ENCODE data around the gene ARMC8.
A peak's percentile ranks its signal among the peaks of the same experiment; 100 is the strongest.

Gene ARMC8

DNA sequence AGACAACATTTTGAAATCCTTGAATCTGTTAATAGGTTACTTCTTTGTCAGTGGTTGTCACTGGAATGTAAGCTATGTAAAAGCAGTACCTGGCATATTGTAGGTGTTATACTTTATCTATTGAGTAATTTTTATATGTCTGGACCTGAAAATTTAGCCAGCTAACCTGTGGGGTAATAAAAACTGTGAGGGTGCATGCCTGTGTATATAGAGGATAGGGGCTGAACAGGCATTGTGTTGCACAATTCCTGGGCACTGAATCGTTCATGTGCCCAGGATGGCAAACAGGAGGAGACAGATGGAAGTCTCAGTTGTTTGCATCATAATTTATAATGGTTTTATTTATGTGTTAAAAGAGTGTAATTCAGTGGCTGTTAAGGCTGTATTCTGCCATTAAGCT lies 67.1 kb downstream of the ARMC8 start:
- no peak overlapping the region for H3K27ac Mint-ChIP-seq
- H3K4me3 Mint-ChIP-seq, result no peak overlapping the region
- no peaks in the 10 kb centered on the region for H3K9me3 Mint-ChIP-seq
- no peaks in the 10 kb centered on the region for H3K4me1 Mint-ChIP-seq
- H3K36me3 Mint-ChIP-seq, result peaks cover 39% of the 10 kb centered on the region
- no peak for ATAC-seq
- no peaks in the 10 kb centered on the region for H3K27me3 Mint-ChIP-seq

DNA sequence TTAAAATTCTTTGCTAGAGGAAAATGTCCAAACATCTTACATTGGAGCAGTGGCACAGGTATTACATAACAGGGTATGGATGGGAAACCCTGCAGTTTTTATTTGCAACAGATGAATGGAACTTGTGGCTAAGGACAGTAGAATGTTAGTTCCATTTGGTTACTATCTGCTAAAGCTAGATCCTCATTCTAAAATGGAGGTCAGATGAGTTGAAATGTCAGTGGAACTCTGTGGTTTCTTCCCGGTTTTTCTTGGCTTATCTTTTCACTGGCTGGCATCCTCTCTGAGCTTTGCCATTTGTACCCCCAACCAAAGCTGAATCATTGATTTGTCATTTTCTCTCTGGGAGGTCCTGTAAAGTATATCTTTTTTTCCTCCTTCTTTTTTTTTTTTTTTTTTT lies 68.9 kb downstream of the ARMC8 start:
- H3K4me3 Mint-ChIP-seq, result no peak overlapping the region

DNA sequence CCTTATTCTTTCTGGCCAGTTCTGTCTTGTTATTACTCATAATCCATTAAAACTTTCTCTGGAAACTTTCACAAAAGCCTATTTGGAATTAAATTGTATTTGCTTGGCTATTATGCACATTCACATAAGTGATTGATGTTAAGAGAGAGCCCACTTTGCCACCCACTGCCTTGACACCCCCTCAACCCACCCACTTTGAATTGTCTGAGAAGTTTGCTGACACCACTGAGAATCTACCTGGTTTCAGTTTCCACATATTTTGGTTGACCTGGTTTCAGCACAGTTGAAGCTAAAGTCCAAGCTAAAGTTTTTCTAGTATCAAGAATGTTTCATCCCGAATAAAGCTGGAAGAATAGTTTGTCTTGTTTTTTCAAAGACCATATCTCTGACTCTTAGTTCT lies 70.9 kb downstream of the ARMC8 start:
- ATAC-seq, result no peak

More for the DNA sequence above, 68.9 kb downstream of the ARMC8 start:
- no peak overlapping the region for H3K27ac Mint-ChIP-seq
- ATAC-seq, result no peak
- peaks cover 44% of the 10 kb centered on the region for H3K36me3 Mint-ChIP-seq
- no peaks in the 10 kb centered on the region for H3K27me3 Mint-ChIP-seq
- no peaks in the 10 kb centered on the region for H3K9me3 Mint-ChIP-seq
- no peaks in the 10 kb centered on the region for H3K4me1 Mint-ChIP-seq

DNA sequence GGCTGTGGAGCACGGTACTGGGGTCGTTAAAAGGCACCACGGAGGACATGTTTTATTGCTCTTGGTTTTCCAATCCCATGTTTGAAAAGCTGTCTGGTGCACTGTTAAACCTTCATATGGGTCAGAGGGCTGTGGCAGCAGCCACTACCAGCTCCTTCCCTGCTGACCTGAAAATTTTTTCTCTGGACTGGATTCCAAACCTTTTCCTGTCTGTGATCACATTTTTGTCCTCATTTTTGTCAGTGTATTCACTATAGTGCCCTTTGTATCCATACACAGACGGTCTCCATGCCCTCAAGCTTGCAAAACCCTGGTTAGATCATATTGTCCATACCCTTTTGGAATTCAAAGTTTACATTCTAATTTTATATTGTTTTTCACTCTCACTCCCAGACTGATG lies 72.0 kb downstream of the ARMC8 start:
- H3K9me3 Mint-ChIP-seq, result no peaks in the 10 kb centered on the region
- H3K4me1 Mint-ChIP-seq, result no peaks in the 10 kb centered on the region
- H3K36me3 Mint-ChIP-seq, result peaks cover 57% of the 10 kb centered on the region
- no peaks in the 10 kb centered on the region for H3K27me3 Mint-ChIP-seq
- no peak overlapping the region for H3K27ac Mint-ChIP-seq
- H3K4me3 Mint-ChIP-seq, result no peak overlapping the region
- no peak for ATAC-seq

More for the DNA sequence above, 70.9 kb downstream of the ARMC8 start:
- H3K27ac Mint-ChIP-seq, result no peak overlapping the region
- H3K4me3 Mint-ChIP-seq, result no peak overlapping the region
- H3K4me1 Mint-ChIP-seq, result no peaks in the 10 kb centered on the region
- H3K36me3 Mint-ChIP-seq, result peaks cover 57% of the 10 kb centered on the region
- no peaks in the 10 kb centered on the region for H3K27me3 Mint-ChIP-seq
- H3K9me3 Mint-ChIP-seq, result no peaks in the 10 kb centered on the region

DNA sequence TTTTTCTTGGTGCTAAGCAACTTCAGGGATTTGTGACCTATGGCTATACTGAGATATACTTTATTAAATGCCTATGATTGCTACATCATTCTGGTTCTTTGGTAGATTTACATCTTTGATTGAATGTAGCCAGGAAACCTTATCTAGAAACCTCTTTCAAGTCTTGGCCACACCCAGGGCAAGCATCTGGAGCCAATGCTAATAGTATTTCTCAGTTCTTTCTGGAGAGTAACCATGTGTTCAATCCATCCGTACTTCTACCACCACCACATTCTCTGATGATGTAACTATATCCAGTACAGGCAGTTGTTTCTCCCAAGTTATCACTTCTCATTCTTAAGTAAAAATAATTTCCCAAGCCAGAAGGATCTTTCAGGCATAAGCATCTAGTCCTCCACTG lies 73.5 kb downstream of the ARMC8 start:
- Mint-ChIP-seq H3K27me3 (no peaks in the 10 kb centered on the region), H3K4me3 (no peak overlapping the region), H3K27ac (no peak overlapping the region), H3K9me3 (no peaks in the 10 kb centered on the region), H3K36me3 (peaks cover 59% of the 10 kb centered on the region), H3K4me1 (no peaks in the 10 kb centered on the region)
- ATAC-seq, result no peak

DNA sequence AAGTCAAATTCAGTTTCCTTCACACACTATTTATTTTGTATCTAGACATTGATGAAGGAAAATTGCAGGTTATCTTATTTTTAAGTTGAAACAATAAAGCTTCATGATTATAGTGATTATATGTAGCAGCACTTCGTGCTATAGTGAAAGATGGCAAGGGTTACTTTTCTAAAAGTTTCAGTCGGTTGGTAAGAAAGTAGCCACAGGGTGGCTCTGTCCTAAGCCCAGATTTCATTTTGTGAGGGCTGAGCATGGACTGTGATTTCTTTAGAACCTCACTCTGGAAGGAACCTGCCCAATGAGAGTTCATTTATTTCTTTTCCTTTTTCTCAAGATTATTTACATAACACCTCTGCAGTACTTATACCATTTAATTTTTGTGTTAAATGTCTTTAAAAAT lies 76.0 kb downstream of the ARMC8 start:
- Mint-ChIP-seq H3K4me1 (no peaks in the 10 kb centered on the region), H3K36me3 (peaks cover 48% of the 10 kb centered on the region), H3K4me3 (no peak overlapping the region), H3K27ac (no peak overlapping the region), H3K27me3 (no peaks in the 10 kb centered on the region), H3K9me3 (no peaks in the 10 kb centered on the region)
- no peak for ATAC-seq

DNA sequence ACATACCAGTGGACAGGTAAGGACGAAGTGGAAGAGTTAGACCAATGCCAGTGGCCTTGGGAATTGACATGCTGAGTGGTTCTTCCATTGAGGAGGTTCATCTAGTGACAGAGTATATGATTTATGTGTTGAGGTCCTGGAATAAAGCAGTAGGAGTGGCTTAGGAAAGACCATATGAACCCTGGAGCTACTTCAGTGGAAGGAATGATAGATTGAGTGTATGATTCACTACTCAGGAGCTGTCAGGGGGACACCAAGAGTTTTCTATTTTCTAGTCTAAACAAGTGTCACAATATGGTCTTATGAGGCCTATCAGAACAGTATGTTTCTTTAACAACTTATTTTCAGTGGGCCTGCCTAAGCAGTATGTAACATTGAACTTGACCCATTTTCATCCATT lies 78.6 kb downstream of the ARMC8 start:
- no peaks in the 10 kb centered on the region for H3K9me3 Mint-ChIP-seq
- no peak overlapping the region for H3K27ac Mint-ChIP-seq
- H3K4me3 Mint-ChIP-seq, result no peak overlapping the region
- no peaks in the 10 kb centered on the region for H3K27me3 Mint-ChIP-seq
- peaks cover 35% of the 10 kb centered on the region for H3K36me3 Mint-ChIP-seq
- no peaks in the 10 kb centered on the region for H3K4me1 Mint-ChIP-seq
- no peak for ATAC-seq

DNA sequence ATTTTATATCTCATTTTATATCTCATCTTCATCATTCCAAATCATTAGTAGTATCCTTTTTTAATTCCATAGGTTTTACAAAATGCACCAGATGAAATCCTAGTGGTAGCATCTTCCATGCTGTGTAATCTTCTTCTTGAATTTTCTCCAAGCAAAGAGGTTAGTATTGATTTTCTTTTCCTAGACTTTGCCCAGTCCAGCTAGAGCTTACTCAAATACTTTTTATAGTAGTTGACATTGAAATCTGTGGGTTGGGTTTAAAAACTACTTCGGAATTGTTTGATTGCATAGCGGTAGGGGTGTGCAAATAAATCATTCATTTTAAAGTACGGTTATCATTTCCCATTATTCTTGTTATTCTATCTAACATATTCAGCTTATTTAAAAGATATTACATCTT lies 80.0 kb downstream of the ARMC8 start:
- Mint-ChIP-seq H3K27ac (no peak overlapping the region), H3K4me1 (peaks cover 7% of the 10 kb centered on the region), H3K4me3 (no peak overlapping the region), H3K27me3 (no peaks in the 10 kb centered on the region), H3K9me3 (no peaks in the 10 kb centered on the region), H3K36me3 (peaks cover 35% of the 10 kb centered on the region)
- ATAC-seq, result no peak

DNA sequence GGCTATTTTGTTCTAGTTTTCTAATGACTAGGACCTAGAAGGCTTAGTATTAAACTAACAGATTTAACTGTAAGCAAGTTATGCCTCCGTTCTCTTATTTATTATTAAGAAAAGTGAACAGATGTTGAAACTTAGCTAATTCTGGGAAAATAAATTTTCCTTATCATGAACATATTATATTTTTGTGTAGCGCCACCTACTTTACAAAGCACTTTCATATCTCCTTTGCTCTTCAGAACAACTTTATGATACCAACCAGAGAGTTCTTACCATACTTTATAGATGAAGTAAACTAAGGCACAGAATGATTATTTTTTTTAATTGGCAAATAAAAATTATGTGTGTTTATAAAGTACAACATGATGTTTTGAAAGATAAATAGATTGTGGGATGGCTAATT lies 83.1 kb downstream of the ARMC8 start:
- peaks cover 7% of the 10 kb centered on the region for H3K4me1 Mint-ChIP-seq
- ATAC-seq, result no peak
- H3K36me3 Mint-ChIP-seq, result peaks cover 58% of the 10 kb centered on the region
- no peak overlapping the region for H3K4me3 Mint-ChIP-seq
- no peak overlapping the region for H3K27ac Mint-ChIP-seq
- no peaks in the 10 kb centered on the region for H3K27me3 Mint-ChIP-seq
- no peaks in the 10 kb centered on the region for H3K9me3 Mint-ChIP-seq

DNA sequence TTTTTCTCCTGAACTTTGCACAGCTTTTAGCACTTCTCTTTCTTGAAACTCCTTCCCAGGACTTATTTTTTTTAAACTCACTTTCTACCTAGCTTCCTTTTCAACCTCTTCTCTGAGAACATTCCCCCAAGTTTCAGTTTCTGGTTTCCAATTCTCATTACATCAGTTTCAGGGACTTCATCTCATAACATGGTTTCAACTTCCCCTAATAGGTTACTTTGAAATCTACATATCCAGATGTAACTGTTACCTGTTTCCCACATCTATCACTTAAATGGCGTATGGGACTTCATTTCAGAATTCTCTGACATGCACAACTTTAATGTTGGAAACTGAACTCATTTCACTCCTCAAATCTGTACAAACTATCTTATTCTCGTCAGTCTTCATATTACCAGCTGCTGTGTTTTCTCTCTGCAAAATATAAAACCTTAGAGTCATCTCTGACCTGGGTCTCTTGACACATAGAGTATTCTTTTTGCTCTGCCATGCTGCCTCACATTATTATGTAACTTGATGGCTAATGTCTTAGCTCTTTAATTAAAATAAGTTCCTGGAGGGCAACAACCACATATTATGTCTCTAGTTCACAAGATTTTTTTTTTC lies 84.2 kb downstream of the ARMC8 start:
- no peak for ATAC-seq
- no peak overlapping the region for H3K4me3 Mint-ChIP-seq
- no peaks in the 10 kb centered on the region for H3K9me3 Mint-ChIP-seq
- no peak overlapping the region for H3K27ac Mint-ChIP-seq
- H3K36me3 Mint-ChIP-seq, result peaks cover 61% of the 10 kb centered on the region
- peaks cover 7% of the 10 kb centered on the region for H3K4me1 Mint-ChIP-seq
- no peaks in the 10 kb centered on the region for H3K27me3 Mint-ChIP-seq

DNA sequence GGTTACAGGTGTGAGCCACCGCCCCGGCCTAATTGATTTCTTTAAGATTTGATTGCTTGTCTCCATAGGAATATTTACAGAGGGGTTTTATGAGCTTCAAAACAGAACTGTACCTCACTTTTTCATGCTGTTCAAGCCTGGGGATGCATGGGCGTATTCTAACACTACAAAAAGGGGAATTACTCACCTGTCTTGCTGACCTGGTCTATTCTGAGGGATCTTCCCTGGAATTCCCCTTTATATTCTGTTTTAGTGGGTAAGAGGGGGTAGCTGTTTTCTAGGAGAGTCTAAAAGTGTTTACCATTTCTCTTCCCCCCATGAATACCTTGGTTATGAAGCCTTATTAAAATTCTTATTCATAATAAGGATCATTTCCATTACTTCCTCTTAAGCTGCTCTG lies 94.5 kb downstream of the ARMC8 start:
- H3K36me3 Mint-ChIP-seq, result peaks cover 41% of the 10 kb centered on the region
- no peak for ATAC-seq
- H3K4me1 Mint-ChIP-seq, result no peaks in the 10 kb centered on the region

DNA sequence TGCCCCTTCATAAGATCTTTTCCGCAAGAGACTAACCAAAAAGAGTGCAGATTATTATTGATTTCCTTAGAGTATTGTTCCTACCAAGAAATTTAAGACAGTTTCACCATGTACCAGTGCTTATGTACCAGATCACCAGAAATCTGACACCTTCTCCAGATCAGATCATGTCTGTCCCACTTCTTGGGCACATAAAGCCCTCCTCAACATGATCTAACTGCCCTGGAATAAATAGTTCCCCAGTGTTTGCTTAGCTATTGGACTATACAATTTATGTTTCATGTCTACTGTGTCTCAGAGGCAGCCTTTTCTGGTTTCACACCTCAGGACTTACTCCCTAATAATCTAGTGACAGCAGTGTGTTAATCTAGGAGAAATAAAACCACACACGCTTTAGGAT lies 95.7 kb downstream of the ARMC8 start:
- no peak for ATAC-seq
- Mint-ChIP-seq H3K9me3 (no peaks in the 10 kb centered on the region), H3K36me3 (peaks cover 30% of the 10 kb centered on the region), H3K4me1 (no peaks in the 10 kb centered on the region), H3K4me3 (no peak overlapping the region), H3K27me3 (no peaks in the 10 kb centered on the region), H3K27ac (no peak overlapping the region)

More for the DNA sequence above, 94.5 kb downstream of the ARMC8 start:
- H3K27ac Mint-ChIP-seq, result no peak overlapping the region
- no peak overlapping the region for H3K4me3 Mint-ChIP-seq
- no peaks in the 10 kb centered on the region for H3K27me3 Mint-ChIP-seq
- no peaks in the 10 kb centered on the region for H3K9me3 Mint-ChIP-seq

DNA sequence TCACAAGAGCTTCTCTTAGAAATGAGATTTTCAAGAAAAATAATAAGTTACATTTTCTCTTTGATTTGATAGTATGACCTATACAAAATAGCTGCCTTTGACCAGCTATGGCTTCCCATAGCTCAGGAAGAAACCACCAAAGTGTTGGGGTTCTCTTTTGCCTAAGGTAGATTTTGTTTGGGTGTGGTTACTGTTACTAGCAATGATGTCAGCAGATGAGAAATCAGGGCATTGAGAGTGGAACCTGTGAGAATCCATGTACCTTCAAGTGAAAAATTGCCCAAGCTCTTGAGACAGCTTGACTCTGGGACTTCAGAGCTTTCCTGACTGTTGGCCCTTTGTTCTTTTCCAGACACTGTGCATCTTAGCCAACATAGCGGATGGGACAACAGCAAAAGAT lies 97.0 kb downstream of the ARMC8 start:
- Mint-ChIP-seq H3K4me3 (no peak overlapping the region), H3K27ac (no peak overlapping the region), H3K9me3 (no peaks in the 10 kb centered on the region), H3K4me1 (no peaks in the 10 kb centered on the region), H3K27me3 (no peaks in the 10 kb centered on the region), H3K36me3 (peaks cover 35% of the 10 kb centered on the region)
- ATAC-seq, result no peak

DNA sequence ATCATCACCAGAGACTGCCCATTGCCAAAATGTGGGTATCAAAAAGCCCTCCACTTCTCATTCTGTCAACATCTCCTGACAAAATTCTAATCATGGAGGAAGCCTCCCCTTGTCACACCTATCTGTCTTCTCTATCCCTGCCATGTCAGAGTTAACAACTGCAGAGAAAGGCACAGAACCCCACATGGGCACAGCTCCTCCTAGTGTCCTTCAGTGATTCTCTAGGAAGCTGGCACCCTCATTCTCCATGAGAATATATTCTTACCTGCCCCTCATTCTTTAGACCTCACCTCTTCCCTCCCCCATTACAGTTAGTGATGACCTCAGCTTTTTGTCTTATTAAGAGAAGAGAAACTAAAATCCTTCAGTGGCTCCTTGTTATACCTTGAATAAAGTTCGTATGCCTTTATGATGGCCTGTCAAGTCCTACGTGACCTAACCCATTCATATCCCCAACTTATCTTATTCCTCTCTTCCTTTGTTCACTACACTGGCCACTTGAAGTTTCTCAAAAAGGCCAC lies 97.9 kb downstream of the ARMC8 start:
- no peaks in the 10 kb centered on the region for H3K9me3 Mint-ChIP-seq
- H3K4me3 Mint-ChIP-seq, result no peak overlapping the region
- H3K27ac Mint-ChIP-seq, result no peak overlapping the region
- no peaks in the 10 kb centered on the region for H3K4me1 Mint-ChIP-seq
- H3K36me3 Mint-ChIP-seq, result peaks cover 35% of the 10 kb centered on the region
- H3K27me3 Mint-ChIP-seq, result no peaks in the 10 kb centered on the region
- ATAC-seq, result no peak

DNA sequence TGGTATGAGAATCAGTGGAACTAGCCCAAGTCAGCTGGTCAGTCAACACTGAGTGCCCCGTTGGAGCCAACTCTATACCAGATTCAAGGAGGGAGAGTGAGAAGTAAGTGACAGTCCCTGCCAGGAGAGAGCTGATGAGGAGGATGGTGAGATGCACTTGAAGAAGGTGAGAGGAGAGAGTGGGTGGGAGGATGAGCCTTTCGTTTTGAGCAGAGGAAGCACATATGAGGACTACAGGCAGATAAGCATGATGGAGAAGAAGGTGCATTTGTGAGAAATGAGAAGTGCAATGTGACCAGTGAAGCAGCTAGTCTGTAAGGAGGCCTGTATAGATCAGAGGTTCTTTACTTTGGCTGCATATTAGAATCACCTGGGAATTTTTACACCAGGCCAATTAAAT lies 102.2 kb downstream of the ARMC8 start:
- Mint-ChIP-seq H3K27me3 (no peaks in the 10 kb centered on the region), H3K27ac (no peak overlapping the region), H3K9me3 (no peaks in the 10 kb centered on the region), H3K4me1 (no peaks in the 10 kb centered on the region), H3K36me3 (peaks cover 49% of the 10 kb centered on the region), H3K4me3 (no peak overlapping the region)
- ATAC-seq, result no peak

DNA sequence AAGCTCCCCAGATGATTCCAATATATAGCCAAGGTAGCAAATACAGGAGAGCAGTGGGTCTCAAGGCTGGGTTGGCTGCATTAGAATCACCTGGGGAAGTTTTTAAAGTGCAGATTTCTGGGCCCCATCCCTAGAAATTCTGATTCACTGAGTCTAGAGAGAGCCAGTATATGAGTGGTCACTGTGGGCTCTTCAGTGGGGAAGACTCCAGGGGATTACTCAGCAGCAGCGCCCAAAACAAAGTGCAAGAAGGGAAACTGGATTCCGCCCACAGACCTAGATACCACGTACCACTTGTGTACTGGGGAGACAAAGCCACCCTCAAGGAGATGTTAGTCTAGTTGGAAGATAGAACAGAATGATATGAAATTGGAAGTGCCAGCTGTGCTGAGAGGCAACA lies 102.6 kb downstream of the ARMC8 start:
- no peak overlapping the region for H3K4me3 Mint-ChIP-seq
- no peaks in the 10 kb centered on the region for H3K9me3 Mint-ChIP-seq
- H3K27ac Mint-ChIP-seq, result no peak overlapping the region
- peaks cover 49% of the 10 kb centered on the region for H3K36me3 Mint-ChIP-seq
- no peaks in the 10 kb centered on the region for H3K4me1 Mint-ChIP-seq
- H3K27me3 Mint-ChIP-seq, result no peaks in the 10 kb centered on the region
- no peak for ATAC-seq

DNA sequence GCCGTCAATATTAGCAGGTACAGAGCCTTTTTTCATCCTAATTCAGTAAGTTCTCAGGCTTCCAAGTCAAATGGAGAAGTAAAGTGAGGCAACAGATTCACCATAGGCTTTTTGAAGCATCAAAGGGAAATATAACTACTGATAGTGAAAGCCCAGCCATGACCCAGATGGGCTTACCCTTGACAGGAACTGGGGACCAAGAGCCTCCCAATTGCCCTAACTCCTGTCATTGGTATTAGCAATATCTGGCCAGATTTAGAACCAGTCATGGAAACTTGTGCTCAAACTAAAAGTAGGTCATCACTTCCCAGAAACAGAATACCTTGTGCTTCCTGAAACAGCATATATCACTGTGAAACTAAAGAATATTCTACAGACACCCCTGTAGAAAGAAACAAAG lies 109.5 kb downstream of the ARMC8 start:
- H3K27me3 Mint-ChIP-seq, result no peaks in the 10 kb centered on the region
- H3K9me3 Mint-ChIP-seq, result no peaks in the 10 kb centered on the region
- ATAC-seq, result peak; percentile 73
- no peak overlapping the region for H3K4me3 Mint-ChIP-seq
- no peak overlapping the region for H3K27ac Mint-ChIP-seq
- H3K36me3 Mint-ChIP-seq, result peaks cover 38% of the 10 kb centered on the region
- H3K4me1 Mint-ChIP-seq, result no peaks in the 10 kb centered on the region

All from stimulated activated memory B cell treated with anti-CD40 and anti-IgM and Interleukin-4, amounts not matched to agents 10 μg/mL and 1 μg/mL and 100 μg/mL, for 72 hours (primary cell).